ENCODE measurements around the gene LRRC2. TPM values are rescaled to one million over a fixed set of nuclear protein-coding genes. Genes with fewer than 3 reads are reported as not detected.
"Not testable (repeated sequence)": the region's sequence is repeated elsewhere in the genome, so short reads cannot be mapped to it uniquely, and the experiment has no call there.

The LRRC2 gene
- total RNA-seq, 4 donors from 2014 or later: 0.62 to 2.0 (median 1.1) TPM; not detected in 1

- no peak for ATAC-seq
- Histone ChIP-seq H3K27me3 (peaks cover 23% of the 10 kb centered on the region), H3K27ac (no peak overlapping the region), H3K9me3 (no peaks in the 10 kb centered on the region), H3K36me3 (no peaks in the 10 kb centered on the region), H3K4me1 (no peaks in the 10 kb centered on the region), H3K4me3 (no peak overlapping the region)
- WGBS, 2 donors (ENCODE audit: low coverage in 1 of 2): 57 to 58% methylated on average over 2 to 3 of the region's 4 CpGs
- TF ChIP-seq POLR2A (IDR thresholded peaks at IDR 0.05) (no peak), EP300 (IDR thresholded peaks at IDR 0.05) (no peak), CTCF (IDR thresholded peaks at IDR 0.05) (no peak), POLR2AphosphoS5 (IDR thresholded peaks at IDR 0.05) (no peak)
Measured at GRCh38 chr3:46549408-46549904, 16.6 kb downstream of the LRRC2 start.

GRCh38 chr3:46548611-46549010, 17.5 kb downstream of the LRRC2 start:
- not testable (repeated sequence) for H3K4me1 ChIP-seq, H3K27ac ChIP-seq, H3K9me3 ChIP-seq, ATAC-seq, H3K36me3 ChIP-seq, H3K4me3 ChIP-seq
- peaks cover 23% of the 10 kb centered on the region for H3K27me3 ChIP-seq
- 82% methylated on average over 3 of the region's 3 CpGs; no CpG with 5 or more reads in 1 of the 2 donors for WGBS, 2 donors (ENCODE audit: low coverage in 1 of 2)

GRCh38 chr3:46546896-46547440, 19.1 kb downstream of the LRRC2 start:
- no peak for ATAC-seq
- 80 to 100% methylated on average over 1 of the region's 1 CpG for WGBS, 2 donors (ENCODE audit: low coverage in 1 of 2)
- no peak for TF ChIP-seq CTCF (IDR thresholded peaks at IDR 0.05)
- TF ChIP-seq POLR2AphosphoS5 (IDR thresholded peaks at IDR 0.05): no peak
- no peak for TF ChIP-seq EP300 (IDR thresholded peaks at IDR 0.05)
- TF ChIP-seq POLR2A (IDR thresholded peaks at IDR 0.05): no peak
- H3K27ac ChIP-seq: no peak overlapping the region
- H3K27me3 ChIP-seq: peaks cover 23% of the 10 kb centered on the region
- no peaks in the 10 kb centered on the region for H3K4me1 ChIP-seq
- no peaks in the 10 kb centered on the region for H3K9me3 ChIP-seq
- no peak overlapping the region for H3K4me3 ChIP-seq
- H3K36me3 ChIP-seq: no peaks in the 10 kb centered on the region

GRCh38 chr3:46545818-46546630, 20.1 kb downstream of the LRRC2 start:
- peaks cover 18% of the 10 kb centered on the region for H3K27me3 ChIP-seq
- H3K36me3 ChIP-seq: no peaks in the 10 kb centered on the region
- no peaks in the 10 kb centered on the region for H3K9me3 ChIP-seq
- no peaks in the 10 kb centered on the region for H3K4me1 ChIP-seq
- H3K27ac ChIP-seq: no peak overlapping the region
- TF ChIP-seq POLR2AphosphoS5 (IDR thresholded peaks at IDR 0.05) (no peak), POLR2A (IDR thresholded peaks at IDR 0.05) (no peak), CTCF (IDR thresholded peaks at IDR 0.05) (no peak), EP300 (IDR thresholded peaks at IDR 0.05) (no peak)
- H3K4me3 ChIP-seq: no peak overlapping the region
- ATAC-seq: no peak
- 77 to 80% methylated on average over 1 to 3 of the region's 6 CpGs for WGBS, 2 donors (ENCODE audit: low coverage in 1 of 2)

GRCh38 chr3:46544771-46545503, 21.2 kb downstream of the LRRC2 start:
- no peak overlapping the region for H3K27ac ChIP-seq
- H3K4me3 ChIP-seq: no peak overlapping the region
- H3K36me3 ChIP-seq: no peaks in the 10 kb centered on the region
- TF ChIP-seq EP300 (IDR thresholded peaks at IDR 0.05) (no peak), POLR2A (IDR thresholded peaks at IDR 0.05) (no peak), POLR2AphosphoS5 (IDR thresholded peaks at IDR 0.05) (no peak), CTCF (IDR thresholded peaks at IDR 0.05) (no peak)
- no peak for ATAC-seq
- WGBS, 2 donors (ENCODE audit: low coverage in 1 of 2): 81 to 88% methylated on average over 7 to 8 of the region's 17 CpGs
- peaks cover 12% of the 10 kb centered on the region for H3K27me3 ChIP-seq
- H3K4me1 ChIP-seq: no peaks in the 10 kb centered on the region
- H3K9me3 ChIP-seq: no peaks in the 10 kb centered on the region
